OCI-LY7 (cell line): ENCODE measurements around the gene ZFP69B. TPM values are rescaled to one million over a fixed set of nuclear protein-coding genes. Genes with fewer than 3 reads are reported as not detected.

Experiments
- BruUV-seq: library from RNA; stranded (reverse); fragments of 400-500 nt; replicated peaks from 2 replicates; lab custom pipeline; 2021; lab: Mats Ljungman, UMichigan
- CTCF ChIA-PET: fragments of 300-600 bp; sonication (Branson Sonifier 250); formaldehyde crosslinking; loops from one replicate; lab custom pipeline; 2022; ENCODE audit warnings: antibody characterized with exemption; ENCODE audit not compliant: unreplicated experiment; lab: Charles Lee
- POLR2A ChIA-PET: fragments of 300-600 bp; sonication (Branson Sonifier 250); formaldehyde crosslinking; loops from one replicate; lab custom pipeline; 2022; ENCODE audit warnings: antibody characterized with exemption; lab: Charles Lee
- DNase-seq: peaks from one replicate; pipeline ENCODE4 v3.0.0-alpha.2; 2015; ENCODE audit warnings: low spot score
- H2AFZ ChIP-seq: fragments of 200-600 bp; sonication (generic), shearing (Covaris generic); 2 replicates; pipeline ENCODE4 v1.6.1; 2014; ENCODE audit warnings: mild to moderate bottlenecking, antibody characterized with exemption, low read length, moderate library complexity
- H3K27ac ChIP-seq: fragments of 200-600 bp; sonication (generic); 2 replicates; pipeline ENCODE4 v1.5.1; 2014; ENCODE audit warnings: mixed run types, low read depth, mild to moderate bottlenecking, moderate library complexity, low read length, inconsistent platforms; ENCODE audit not compliant: poor library complexity, severe bottlenecking
- H3K36me3 ChIP-seq: fragments of 200-600 bp; sonication (generic); 2 replicates; pipeline ENCODE4 v1.6.1; 2014; ENCODE audit warnings: mild to moderate bottlenecking, antibody characterized with exemption, low read length, moderate library complexity, mixed read lengths; ENCODE audit not compliant: insufficient read depth
- H3K4me1 ChIP-seq: fragments of 200-600 bp; sonication (generic); 2 replicates; pipeline ENCODE4 v1.5.1; 2014; ENCODE audit warnings: mild to moderate bottlenecking, low read length; ENCODE audit not compliant: insufficient read depth, poor library complexity, severe bottlenecking
- H3K4me2 ChIP-seq: fragments of 200-600 bp; sonication (generic); 2 replicates; pipeline ENCODE4 v1.6.1; 2014; ENCODE audit warnings: mild to moderate bottlenecking, low read length
- H3K4me3 ChIP-seq: fragments of 200-600 bp; sonication (generic); 2 replicates; pipeline ENCODE4 v1.5.1; 2014; ENCODE audit warnings: mild to moderate bottlenecking, low read depth, low read length; ENCODE audit not compliant: poor library complexity, severe bottlenecking
- H3K79me2 ChIP-seq: fragments of 200-600 bp; sonication (generic); 2 replicates; pipeline ENCODE4 v1.6.1; 2016; ENCODE audit warnings: low read depth, mild to moderate bottlenecking, low read length, moderate library complexity, mixed read lengths; ENCODE audit not compliant: insufficient read depth
- H3K9me2 ChIP-seq: fragments of 200-600 bp; sonication (generic); 2 replicates; pipeline ENCODE4 v1.6.1; 2016; ENCODE audit warnings: mild to moderate bottlenecking, low read length, mixed read lengths; ENCODE audit not compliant: insufficient read depth
- H3K9me3 ChIP-seq: fragments of 200-600 bp; sonication (generic); 2 replicates; pipeline ENCODE4 v1.6.1; 2014; ENCODE audit warnings: mild to moderate bottlenecking, mixed run types, low read length, mixed read lengths
- H4K20me1 ChIP-seq: fragments of 200-600 bp; sonication (generic); 2 replicates; pipeline ENCODE4 v1.6.1; 2014; ENCODE audit warnings: mild to moderate bottlenecking, antibody characterized with exemption, low read length, moderate library complexity, mixed read lengths; ENCODE audit not compliant: insufficient read depth
- CTCF ChIP-seq: fragments of 200-600 bp; sonication (generic); conservative IDR thresholded peaks from 2 replicates; pipeline ENCODE4 v1.5.1; 2014; ENCODE audit warnings: mild to moderate bottlenecking, antibody characterized with exemption, low read length, moderate library complexity, mixed read lengths
- EZH2phosphoT487 ChIP-seq: fragments of 200-600 bp; sonication (generic); IDR thresholded peaks from 2 replicates; pipeline ENCODE4 v1.6.1; 2018; ENCODE audit warnings: low read depth, borderline replicate concordance, mild to moderate bottlenecking, mixed run types, antibody characterized with exemption, low read length, moderate library complexity, mixed read lengths
- intact Hi-C: fragments of 100-400 bp; cut with micrococcal nuclease; formaldehyde crosslinking; loops from one replicate; pipeline ENCODE4 v1.10.0; 2022; ENCODE audit not compliant: unreplicated experiment
- total RNA-seq, 2 experiments: library from RNA; depleted of rRNA in 1 of 2; stranded (reverse); fragments of >200 nt in 1 of 2; shearing (Covaris generic) in 1 of 2; gene quantifications; 2 replicates each; pipeline ENCODE4 v1.2.3, GENCODE V29; 2014 to 2022

Gene ZFP69B
- total RNA-seq, 2 experiments from 2014 or later = 12.7 to 26.8 TPM

GRCh38 chr1:40404670-40405462, 45.4 kb upstream of the ZFP69B start:
- no peak overlapping the region for H2AFZ ChIP-seq
- peaks cover 84% of the 10 kb centered on the region for H3K79me2 ChIP-seq
- BruUV-seq = no TSS peak
- CTCF ChIA-PET = interaction anchor here (0.9 to 1.0 kb wide), 3 partner anchors 60 to 253 kb away, joined by 3 to 6 read pairs (median 3); no protein-coding TSS in a partner anchor
- peaks cover 15% of the 10 kb centered on the region; the same call in 1 of the 2 replicates for H4K20me1 ChIP-seq
- no peaks in the 10 kb centered on the region for H3K9me2 ChIP-seq
- H3K27ac ChIP-seq = peak overlapping the region; percentile 34
- DNase-seq = peak; percentile 72
- peaks cover 30% of the 10 kb centered on the region for H3K36me3 ChIP-seq
- peak overlapping the region; percentile 42 for H3K4me2 ChIP-seq
- intact Hi-C loops = loop anchor here (1.0 to 5.0 kb wide), 4 partner anchors 23 to 323 kb away; no protein-coding TSS in a partner anchor
- no peaks in the 10 kb centered on the region for H3K9me3 ChIP-seq
- no peak for TF ChIP-seq EZH2phosphoT487
- peak; percentile 99 for TF ChIP-seq CTCF
- peaks cover 45% of the 10 kb centered on the region for H3K4me1 ChIP-seq
- H3K4me3 ChIP-seq = no peak overlapping the region
- POLR2A ChIA-PET = interaction anchor here (0.5 to 1.9 kb wide), 7 partner anchors 12 to 583 kb away, joined by 3 to 4 read pairs (median 3); no protein-coding TSS in a partner anchor

DNA sequence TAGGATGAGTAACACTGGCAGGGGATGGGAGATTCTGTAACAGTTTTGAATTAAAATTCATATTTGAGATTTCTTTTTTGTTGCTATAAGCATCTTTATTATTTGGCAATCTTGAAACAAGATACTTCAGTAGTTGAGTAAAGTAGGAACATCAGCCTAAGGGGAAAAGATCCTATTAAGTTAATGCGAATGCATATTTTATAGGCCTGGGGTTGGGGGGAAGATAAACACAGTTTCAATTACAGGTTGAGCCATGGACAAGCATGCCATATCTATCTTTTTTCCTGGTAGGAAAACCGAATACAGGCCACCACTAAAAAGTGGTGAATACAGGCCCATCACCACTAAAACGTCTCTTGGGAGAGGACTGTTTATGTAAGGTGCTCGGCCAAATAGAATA, 44.5 kb upstream of the ZFP69B start:
- Histone ChIP-seq H4K20me1 (peaks cover 15% of the 10 kb centered on the region; the same call in 1 of the 2 replicates), H3K4me3 (no peak overlapping the region), H3K36me3 (peaks cover 39% of the 10 kb centered on the region), H3K79me2 (peaks cover 75% of the 10 kb centered on the region), H3K4me2 (no peak overlapping the region), H3K4me1 (peaks cover 35% of the 10 kb centered on the region), H3K9me2 (no peaks in the 10 kb centered on the region), H3K9me3 (no peaks in the 10 kb centered on the region), H2AFZ (no peak overlapping the region), H3K27ac (no peak overlapping the region)
- intact Hi-C loops = loop anchor here (5.0 kb wide), 1 partner anchor 324 kb away; no protein-coding TSS in a partner anchor
- ChIA-PET CTCF (no interaction called here), POLR2A (interaction anchor here (1.9 kb wide), 1 partner anchor 22 kb away, joined by 4 read pairs; no protein-coding TSS in a partner anchor)
- TF ChIP-seq EZH2phosphoT487 (no peak), CTCF (no peak)
- no TSS peak for BruUV-seq
- DNase-seq = no peak
